ENCODE results near the gene SHQ1.

DNA sequence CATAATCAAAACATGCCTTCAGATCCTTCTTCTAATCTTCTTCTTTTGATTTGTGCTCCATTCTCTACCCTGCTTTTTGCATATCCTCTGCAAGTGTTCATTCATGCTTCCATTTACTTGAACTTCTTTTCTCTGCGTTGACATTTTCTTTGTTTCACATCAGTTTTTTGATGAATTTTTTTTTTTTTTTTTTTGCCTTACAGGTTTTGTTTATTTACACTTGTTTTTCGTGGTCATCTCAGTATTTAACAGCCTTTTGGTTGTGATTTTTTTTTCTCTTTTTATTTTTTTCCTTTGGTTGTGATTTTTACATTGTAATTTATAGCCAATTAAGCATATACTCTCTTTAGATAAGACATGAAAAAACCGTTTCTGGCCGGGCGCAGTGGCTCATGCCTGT lies 11.8 kb upstream of the SHQ1 start:
- TF ChIP-seq, protein P1, sequence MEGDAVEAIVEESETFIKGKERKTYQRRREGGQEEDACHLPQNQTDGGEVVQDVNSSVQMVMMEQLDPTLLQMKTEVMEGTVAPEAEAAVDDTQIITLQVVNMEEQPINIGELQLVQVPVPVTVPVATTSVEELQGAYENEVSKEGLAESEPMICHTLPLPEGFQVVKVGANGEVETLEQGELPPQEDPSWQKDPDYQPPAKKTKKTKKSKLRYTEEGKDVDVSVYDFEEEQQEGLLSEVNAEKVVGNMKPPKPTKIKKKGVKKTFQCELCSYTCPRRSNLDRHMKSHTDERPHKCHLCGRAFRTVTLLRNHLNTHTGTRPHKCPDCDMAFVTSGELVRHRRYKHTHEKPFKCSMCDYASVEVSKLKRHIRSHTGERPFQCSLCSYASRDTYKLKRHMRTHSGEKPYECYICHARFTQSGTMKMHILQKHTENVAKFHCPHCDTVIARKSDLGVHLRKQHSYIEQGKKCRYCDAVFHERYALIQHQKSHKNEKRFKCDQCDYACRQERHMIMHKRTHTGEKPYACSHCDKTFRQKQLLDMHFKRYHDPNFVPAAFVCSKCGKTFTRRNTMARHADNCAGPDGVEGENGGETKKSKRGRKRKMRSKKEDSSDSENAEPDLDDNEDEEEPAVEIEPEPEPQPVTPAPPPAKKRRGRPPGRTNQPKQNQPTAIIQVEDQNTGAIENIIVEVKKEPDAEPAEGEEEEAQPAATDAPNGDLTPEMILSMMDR (IDR thresholded peaks at IDR 0.05) = no peak
- no peak for TF ChIP-seq POLR2A (IDR thresholded peaks at IDR 0.05)
